NCI-H1436 (cell line): ENCODE measurements around the gene KRT82.
"Not testable (repeated sequence)": the region's sequence is repeated elsewhere in the genome, so short reads cannot be mapped to it uniquely, and the experiment has no call there.

Source experiments
- DNase-seq: peaks from one replicate; lab custom pipeline; 2025; lab: John Stamatoyannopoulos, UW

KRT82 gene

GRCh38 chr12:52410589-52411248 lies 4.6 kb upstream of the KRT82 start:
- not testable (repeated sequence) for DNase-seq

GRCh38 chr12:52407918-52408317 lies 1.8 kb upstream of the KRT82 start:
- DNase-seq = no peak

GRCh38 chr12:52404951-52405350 lies 1.2 kb downstream of the KRT82 start:
- no peak for DNase-seq

- no peak for DNase-seq
Observed at GRCh38 chr12:52403561-52403960, 2.6 kb downstream of the KRT82 start.

- DNase-seq = no peak
Observed at GRCh38 chr12:52402873-52403540, 3.1 kb downstream of the KRT82 start.

GRCh38 chr12:52402377-52402776 lies 3.8 kb downstream of the KRT82 start:
- DNase-seq = no peak

GRCh38 chr12:52401926-52402325 lies 4.2 kb downstream of the KRT82 start:
- DNase-seq = no peak

GRCh38 chr12:52401526-52401925 lies 4.6 kb downstream of the KRT82 start:
- DNase-seq = no peak

GRCh38 chr12:52400906-52401305 lies 5.2 kb downstream of the KRT82 start:
- DNase-seq = no peak

GRCh38 chr12:52399756-52400155 lies 6.4 kb downstream of the KRT82 start:
- DNase-seq = no peak

- no peak for DNase-seq
Observed at GRCh38 chr12:52398176-52398575, 8.0 kb downstream of the KRT82 start.

GRCh38 chr12:52396656-52397055 lies 9.5 kb downstream of the KRT82 start:
- DNase-seq = no peak

- no peak for DNase-seq
Observed at GRCh38 chr12:52395761-52396434, 10.2 kb downstream of the KRT82 start.

- no peak for DNase-seq
Observed at GRCh38 chr12:52394836-52395405, 11.2 kb downstream of the KRT82 start.

- DNase-seq = no peak
Observed at GRCh38 chr12:52392465-52393007, 13.6 kb downstream of the KRT82 start.

GRCh38 chr12:52391618-52392002 lies 14.5 kb downstream of the KRT82 start:
- DNase-seq = peak; percentile 60

GRCh38 chr12:52390739-52391617 lies 15.2 kb downstream of the KRT82 start:
- no peak for DNase-seq

GRCh38 chr12:52389313-52390207 lies 16.6 kb downstream of the KRT82 start:
- no peak for DNase-seq

GRCh38 chr12:52387859-52388258 lies 18.3 kb downstream of the KRT82 start:
- DNase-seq = no peak

GRCh38 chr12:52385226-52385702 lies 20.9 kb downstream of the KRT82 start, which contains the start of gene KRT84:
KRT84 (minus strand) TSS chr12:52385652; CDS start chr12:52385585, 67 bp downstream.
- DNase-seq = no peak
